Keratinocyte (primary cell): ENCODE data around the gene ZNF541. TPM values are rescaled to one million over a fixed set of nuclear protein-coding genes. Genes with fewer than 3 reads are reported as not detected.

Experiments used
- DNase-seq: peaks from one replicate; pipeline ENCODE4 v3.0.0-alpha.2; 2011; ENCODE audit warnings: low read depth, missing footprints, low spot score
- FAIRE-seq: peaks from 2 replicates; lab custom pipeline; 2011; peaks lifted over from hg19 to GRCh38; lab: Jason Lieb, UNC
- H2AFZ ChIP-seq: 2 replicates; pipeline ENCODE4 v1.6.0; 2012; ENCODE audit warnings: low read length, control low read depth, inconsistent platforms; ENCODE audit not compliant: control insufficient read depth
- H3K27ac ChIP-seq: 2 replicates; pipeline ENCODE4 v1.5.1; 2011; ENCODE audit warnings: low read length; ENCODE audit not compliant: control insufficient read depth, insufficient read depth
- H3K27me3 ChIP-seq: 3 replicates; pipeline ENCODE4 v1.6.0; 2011; ENCODE audit warnings: low read length; ENCODE audit not compliant: control insufficient read depth, insufficient read depth; ENCODE audit errors: extremely low read depth
- H3K36me3 ChIP-seq, 2 experiments: 2 replicates in 1 of 2; 3 replicates in 1 of 2; pipeline ENCODE4 v1.5.1; 2011; ENCODE audit warnings: low read length in 2 of 2, mild to moderate bottlenecking in 1 of 2; ENCODE audit not compliant: control insufficient read depth in 2 of 2, insufficient read depth in 2 of 2; ENCODE audit errors: extremely low read depth in 1 of 2
- H3K4me1 ChIP-seq: 3 replicates; pipeline ENCODE4 v1.5.1; 2011; ENCODE audit warnings: low read length; ENCODE audit not compliant: control insufficient read depth, insufficient read depth; ENCODE audit errors: extremely low read depth
- H3K4me2 ChIP-seq: 3 replicates; pipeline ENCODE4 v1.6.0; 2011; ENCODE audit warnings: low read depth, low read length; ENCODE audit not compliant: control insufficient read depth, insufficient read depth; ENCODE audit errors: extremely low read depth
- H3K4me3 ChIP-seq, 3 experiments: fragments of 200-600 bp in 1 of 3; sonication (generic) in 1 of 3; 2 replicates in 2 of 3; 3 replicates in 1 of 3; pipeline ENCODE4 v1.5.1; 2011 to 2016; ENCODE audit warnings: low read length in 3 of 3, mild to moderate bottlenecking in 3 of 3, control low read depth in 2 of 3, inconsistent platforms in 1 of 3, low read depth in 1 of 3, mixed read lengths in 1 of 3, mixed run types in 1 of 3, moderate library complexity in 1 of 3; ENCODE audit not compliant: control insufficient read depth in 2 of 3, insufficient read depth in 2 of 3; ENCODE audit errors: extremely low read depth in 1 of 3
- H3K79me2 ChIP-seq: 2 replicates; pipeline ENCODE4 v1.6.0; 2012; ENCODE audit warnings: low read length; ENCODE audit not compliant: control insufficient read depth, insufficient read depth
- H3K9ac ChIP-seq: 3 replicates; pipeline ENCODE4 v1.6.0; 2011; ENCODE audit warnings: low read length; ENCODE audit not compliant: control insufficient read depth, insufficient read depth; ENCODE audit errors: extremely low read depth
- H3K9me1 ChIP-seq: 3 replicates; pipeline ENCODE4 v1.6.0; 2011; ENCODE audit warnings: low read length; ENCODE audit not compliant: control insufficient read depth, insufficient read depth; ENCODE audit errors: extremely low read depth
- H3K9me3 ChIP-seq: 2 replicates; pipeline ENCODE4 v1.5.1; 2012; ENCODE audit warnings: low read depth, low read length; ENCODE audit not compliant: control insufficient read depth
- H4K20me1 ChIP-seq: 3 replicates; pipeline ENCODE4 v1.6.0; 2011; ENCODE audit warnings: low read length; ENCODE audit not compliant: control insufficient read depth, insufficient read depth; ENCODE audit errors: extremely low read depth
- EZH2 ChIP-seq: IDR thresholded peaks from one replicate; pipeline ENCODE4 v1.6.1; 2012; ENCODE audit warnings: inconsistent platforms, mild to moderate bottlenecking, low read length, moderate library complexity
- dilution Hi-C: fragments of 300-500 bp; cut with MboI; formaldehyde crosslinking; loops from one replicate; pipeline ENCODE4 v1.7.0; 2020; ENCODE audit warnings: low sequenced_read_pairs; ENCODE audit not compliant: extremely low pct_ligation_motif_present
- polyA plus RNA-seq, 5 experiments: library from polyadenylated mRNA; depleted of rRNA in 3 of 5; stranded (reverse) in 3 of 5; stranded (forward) in 1 of 5; unstranded in 1 of 5; fragments of >200 nt; gene quantifications; 1 replicate in 1 of 5; 2 replicates in 3 of 5; 3 replicates in 1 of 5; pipeline versions ENCODE4 v1.2.1 to v1.2.3, GENCODE V29; 2011 to 2012; ENCODE audit warnings: missing spikeins in 2 of 5, low read depth in 1 of 5, low replicate concordance in 1 of 5
- TF ChIP-seq, protein P1 (sequence below), 3 experiments: IDR thresholded peaks in 1 of 3; conservative IDR thresholded peaks in 1 of 3; optimal IDR thresholded peaks in 1 of 3; 2 replicates in 2 of 3; 3 replicates in 1 of 3; pipeline versions ENCODE3 to v1.5.1; 2011; ENCODE audit warnings: low read length in 3 of 3, mild to moderate bottlenecking in 3 of 3, moderate library complexity in 2 of 3, control low read depth in 1 of 3, inconsistent platforms in 1 of 3; ENCODE audit not compliant: insufficient read depth in 2 of 3; ENCODE audit errors: extremely low read depth in 1 of 3

ZNF541 gene
- polyA plus RNA-seq, 1 donor (not counting 4 experiments of a cell fraction or from before 2014, with no cell fraction given), result not detected

DNA sequence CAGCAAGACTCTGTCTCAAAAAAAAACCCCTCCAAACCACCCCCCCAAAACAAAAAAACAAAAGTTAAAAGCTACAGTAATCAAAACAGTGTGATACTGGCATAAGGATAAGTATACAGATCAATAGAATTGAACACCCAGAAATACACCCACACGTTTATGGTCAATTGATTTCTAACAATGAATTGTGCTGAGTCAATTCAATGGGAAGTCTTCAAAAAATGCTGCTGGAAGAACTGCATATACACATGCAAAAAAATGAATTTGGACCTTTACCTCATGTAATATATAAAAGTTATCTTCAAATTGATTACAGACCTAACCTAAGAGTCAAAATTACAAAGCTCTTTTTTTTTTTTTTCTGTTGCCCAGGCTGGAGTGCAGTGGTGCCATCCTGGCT, 38.3 kb downstream of the ZNF541 start:
- Histone ChIP-seq H3K27me3 (no peaks in the 10 kb centered on the region), H3K27ac (no peak overlapping the region), H3K9me1 (no peaks in the 10 kb centered on the region), H3K36me3 (no peaks in the 10 kb centered on the region), H4K20me1 (no peaks in the 10 kb centered on the region), H3K9me3 (no peaks in the 10 kb centered on the region), H2AFZ (no peak overlapping the region), H3K4me1 (no peaks in the 10 kb centered on the region), H3K4me3 (no peak overlapping the region), H3K9ac (no peak overlapping the region), H3K79me2 (no peaks in the 10 kb centered on the region), H3K4me2 (no peak overlapping the region)
- dilution Hi-C loops, result no loop called here
- TF ChIP-seq EZH2, result no peak
- TF ChIP-seq, protein P1, sequence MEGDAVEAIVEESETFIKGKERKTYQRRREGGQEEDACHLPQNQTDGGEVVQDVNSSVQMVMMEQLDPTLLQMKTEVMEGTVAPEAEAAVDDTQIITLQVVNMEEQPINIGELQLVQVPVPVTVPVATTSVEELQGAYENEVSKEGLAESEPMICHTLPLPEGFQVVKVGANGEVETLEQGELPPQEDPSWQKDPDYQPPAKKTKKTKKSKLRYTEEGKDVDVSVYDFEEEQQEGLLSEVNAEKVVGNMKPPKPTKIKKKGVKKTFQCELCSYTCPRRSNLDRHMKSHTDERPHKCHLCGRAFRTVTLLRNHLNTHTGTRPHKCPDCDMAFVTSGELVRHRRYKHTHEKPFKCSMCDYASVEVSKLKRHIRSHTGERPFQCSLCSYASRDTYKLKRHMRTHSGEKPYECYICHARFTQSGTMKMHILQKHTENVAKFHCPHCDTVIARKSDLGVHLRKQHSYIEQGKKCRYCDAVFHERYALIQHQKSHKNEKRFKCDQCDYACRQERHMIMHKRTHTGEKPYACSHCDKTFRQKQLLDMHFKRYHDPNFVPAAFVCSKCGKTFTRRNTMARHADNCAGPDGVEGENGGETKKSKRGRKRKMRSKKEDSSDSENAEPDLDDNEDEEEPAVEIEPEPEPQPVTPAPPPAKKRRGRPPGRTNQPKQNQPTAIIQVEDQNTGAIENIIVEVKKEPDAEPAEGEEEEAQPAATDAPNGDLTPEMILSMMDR (optimal IDR thresholded peaks at IDR 0.05 in 1 of 3, IDR thresholded peaks at IDR 0.05 in 1 of 3, conservative IDR thresholded peaks at IDR 0.05 in 1 of 3; ENCODE audit: extremely low read depth in 1 of 3, insufficient read depth in 2 of 3, low read length in 3 of 3), result no peak
- no peak for FAIRE-seq
- DNase-seq, result no peak

GRCh38 chr19:47531640-47532387, 41.1 kb downstream of the ZNF541 start:
- no peaks in the 10 kb centered on the region for H3K79me2 ChIP-seq
- dilution Hi-C loops, result no loop called here
- no peak overlapping the region for H3K4me3 ChIP-seq
- no peaks in the 10 kb centered on the region for H4K20me1 ChIP-seq
- DNase-seq, result no peak
- H3K27ac ChIP-seq, result no peak overlapping the region
- H3K9ac ChIP-seq, result no peak overlapping the region
- H2AFZ ChIP-seq, result no peak overlapping the region
- no peak overlapping the region for H3K4me2 ChIP-seq
- no peaks in the 10 kb centered on the region for H3K9me1 ChIP-seq
- no peaks in the 10 kb centered on the region for H3K9me3 ChIP-seq
- no peak for TF ChIP-seq EZH2
- TF ChIP-seq, protein P1 (optimal IDR thresholded peaks at IDR 0.05 in 1 of 3, IDR thresholded peaks at IDR 0.05 in 1 of 3, conservative IDR thresholded peaks at IDR 0.05 in 1 of 3; ENCODE audit: extremely low read depth in 1 of 3, insufficient read depth in 2 of 3, low read length in 3 of 3), result no peak
- no peak for FAIRE-seq
- H3K4me1 ChIP-seq, result no peaks in the 10 kb centered on the region
- no peaks in the 10 kb centered on the region for H3K36me3 ChIP-seq
- peaks cover 8% of the 10 kb centered on the region for H3K27me3 ChIP-seq
